Stimulated activated CD4-positive, alpha-beta T cell treated with anti-CD3 and anti-CD28 coated beads, Interleukin-12 subunit alpha, Interleukin-12 subunit beta, amount 100 ng/mL, for 4 hours (primary cell): ENCODE data around the gene GLRX3.

Experiments
- DNase-seq: peaks from one replicate; pipeline ENCODE4 v3.0.0-alpha.2; 2020

GLRX3 gene

DNA sequence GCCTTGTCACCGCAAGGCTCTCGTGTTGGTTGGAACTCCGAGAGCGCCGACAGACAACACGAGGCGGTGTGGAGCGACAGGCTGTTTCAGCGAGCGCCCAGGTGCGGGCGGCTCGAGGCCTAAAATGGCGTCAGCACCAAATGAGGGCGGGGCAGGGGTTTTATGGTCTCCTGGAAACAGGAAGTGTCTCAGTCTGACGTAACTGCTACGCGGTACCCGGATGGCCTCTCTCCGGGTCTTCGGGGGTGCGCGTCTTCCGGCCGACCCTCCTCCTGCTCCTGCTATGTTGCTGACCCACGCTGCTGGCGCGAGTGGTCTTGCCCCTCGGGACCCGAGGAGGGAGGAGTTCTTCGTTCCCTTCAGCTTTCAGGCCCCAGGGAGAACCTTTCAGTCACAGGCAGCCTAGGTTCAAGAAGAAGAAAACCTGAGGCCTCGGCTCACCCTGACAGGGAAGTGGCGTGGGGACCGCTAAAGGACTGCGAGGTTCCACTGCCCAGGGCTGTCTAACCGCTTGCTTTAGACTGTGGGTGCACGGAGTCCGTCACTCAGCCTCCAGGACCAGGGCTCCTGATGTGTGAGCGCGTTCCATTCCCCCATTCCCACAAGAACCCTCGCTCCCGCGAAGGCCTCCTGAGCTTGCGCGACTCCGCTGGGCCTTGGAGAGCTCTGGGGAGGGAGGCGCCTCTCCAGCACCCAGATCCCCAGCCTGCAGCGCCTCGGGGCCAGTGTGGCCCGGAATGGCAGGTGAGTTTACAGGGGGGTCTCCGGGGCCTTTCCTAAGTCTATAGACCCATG is 77.3 kb downstream of the GLRX3 start:
- DNase-seq: no peak

DNA sequence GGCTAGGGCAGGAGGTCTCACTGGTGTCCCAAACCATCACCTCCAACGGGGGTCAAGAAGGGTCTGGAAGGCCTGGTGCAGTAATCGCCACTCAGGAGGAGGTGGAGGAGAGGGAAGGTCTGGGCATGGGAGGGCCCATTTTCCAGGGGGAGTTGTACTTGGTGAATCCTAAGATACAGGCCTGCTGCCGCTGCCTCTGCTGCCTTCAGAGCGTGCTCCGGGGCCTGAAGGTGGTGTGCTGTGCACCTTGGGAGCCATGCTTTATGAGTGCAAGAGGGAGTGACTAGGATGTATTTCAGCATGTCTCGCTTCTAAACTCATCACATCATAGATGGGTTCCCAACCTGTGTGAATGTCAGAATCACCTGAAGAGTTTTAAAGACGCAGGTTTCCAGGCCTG is 78.2 kb downstream of the GLRX3 start:
- no peak for DNase-seq

DNA sequence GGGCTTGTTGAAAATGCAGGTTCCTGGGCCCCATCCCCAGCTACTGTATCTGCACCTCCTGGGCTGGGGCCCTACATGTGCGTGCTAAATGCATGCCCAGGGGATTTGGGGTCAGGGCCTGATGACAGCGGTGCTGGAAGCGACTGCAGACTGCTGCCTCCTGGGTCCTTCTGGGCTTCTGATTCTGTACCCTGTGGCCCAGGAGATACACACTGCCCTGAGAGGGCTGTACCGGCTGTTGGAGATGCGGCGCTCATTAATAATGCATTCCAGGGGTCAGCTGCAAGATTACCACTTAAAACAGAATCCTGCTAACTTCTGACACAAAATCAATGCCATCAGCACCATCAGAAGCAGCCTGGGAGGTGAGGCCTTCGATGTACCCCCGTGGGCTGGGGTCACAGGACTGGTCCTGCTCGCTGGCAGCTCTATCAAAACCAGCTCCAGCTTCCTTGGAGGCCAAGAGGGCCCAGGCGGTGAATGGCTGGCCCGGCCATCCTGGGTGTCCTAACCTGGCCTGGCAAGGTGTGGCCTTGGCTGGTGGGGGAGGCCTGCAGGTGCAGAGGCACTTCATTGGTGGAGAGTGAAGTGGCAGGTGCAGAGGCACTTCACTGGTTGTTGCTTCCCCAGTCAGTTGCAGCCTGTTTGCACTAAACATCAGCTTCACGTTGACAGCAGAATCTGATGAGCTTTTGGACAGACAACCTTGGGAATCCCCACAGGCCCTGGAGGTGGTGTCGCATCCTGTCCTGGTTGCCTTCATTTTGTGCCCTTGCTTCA is 79.2 kb downstream of the GLRX3 start:
- DNase-seq: no peak

- no peak for DNase-seq
Measured at GRCh38 chr10:130215931-130216231, 79.7 kb downstream of the GLRX3 start.

DNA sequence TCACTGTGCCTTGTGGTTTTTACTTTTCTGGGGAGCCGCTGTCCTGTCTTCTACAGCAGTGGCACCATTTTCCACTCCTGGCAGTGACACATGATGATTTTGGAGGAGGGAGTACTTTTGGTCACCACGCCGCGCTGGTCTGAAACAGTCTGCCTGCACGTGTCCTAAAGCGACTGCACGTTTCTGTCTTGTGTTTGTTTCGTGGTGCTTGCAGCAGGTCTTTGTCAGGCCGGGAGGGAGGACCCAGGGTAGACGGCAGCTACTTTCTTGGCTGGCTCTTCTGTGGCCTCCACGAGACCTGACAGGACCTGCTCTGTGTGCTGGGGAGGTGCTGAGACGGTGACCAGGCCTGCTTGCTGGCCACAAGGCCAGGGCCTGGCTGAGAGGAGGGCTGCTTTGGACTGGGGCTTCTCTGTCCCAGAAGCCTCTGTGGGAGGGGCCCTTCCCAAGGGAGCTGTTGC is 82.0 kb downstream of the GLRX3 start:
- DNase-seq: no peak

- no peak for DNase-seq
Measured at GRCh38 chr10:130218936-130219335, 82.7 kb downstream of the GLRX3 start.

DNA sequence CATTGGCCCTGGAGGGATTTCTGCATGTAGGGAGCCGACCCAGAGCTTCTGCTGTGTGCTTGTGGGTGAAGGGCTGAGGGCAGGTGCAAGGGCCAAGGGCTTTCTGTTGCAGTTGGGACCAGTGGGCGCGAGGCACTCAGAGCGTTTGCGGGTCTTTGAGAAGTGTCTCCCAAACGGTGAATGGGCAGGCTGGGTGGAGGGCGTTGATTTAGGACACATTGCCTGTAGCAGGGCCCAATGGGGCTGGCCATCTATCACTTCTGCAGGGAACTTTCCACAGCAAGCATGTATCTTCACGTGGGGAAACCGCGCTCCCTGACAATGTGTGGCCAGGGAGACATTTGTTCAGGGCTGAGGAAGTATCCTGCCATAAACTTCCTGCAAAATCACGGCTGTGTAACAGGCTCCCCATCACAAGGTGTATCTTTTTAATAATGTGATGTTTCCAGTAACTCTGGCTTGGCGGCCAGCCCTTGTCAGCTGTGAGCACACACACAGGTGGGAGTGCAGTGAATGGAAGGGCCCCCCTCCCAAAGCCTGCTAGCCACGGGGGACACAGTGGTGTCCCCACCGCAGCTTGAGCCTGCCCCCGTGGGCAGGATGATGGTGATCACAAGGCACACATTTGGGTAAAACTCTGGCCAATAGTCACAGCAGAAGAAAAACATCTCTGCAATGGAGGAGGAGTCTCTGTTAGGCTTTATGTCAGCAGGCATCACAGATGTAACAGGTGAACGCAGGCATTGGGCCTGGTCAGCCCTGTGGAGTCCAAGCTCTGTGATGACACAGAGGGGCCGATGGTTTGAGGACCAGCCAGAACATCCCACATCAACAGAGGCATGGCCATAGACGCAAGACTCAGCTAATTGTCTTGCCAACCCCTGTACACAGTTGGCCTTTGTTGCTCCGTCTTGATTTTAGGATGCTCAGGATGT is 84.3 kb downstream of the GLRX3 start:
- no peak for DNase-seq

DNA sequence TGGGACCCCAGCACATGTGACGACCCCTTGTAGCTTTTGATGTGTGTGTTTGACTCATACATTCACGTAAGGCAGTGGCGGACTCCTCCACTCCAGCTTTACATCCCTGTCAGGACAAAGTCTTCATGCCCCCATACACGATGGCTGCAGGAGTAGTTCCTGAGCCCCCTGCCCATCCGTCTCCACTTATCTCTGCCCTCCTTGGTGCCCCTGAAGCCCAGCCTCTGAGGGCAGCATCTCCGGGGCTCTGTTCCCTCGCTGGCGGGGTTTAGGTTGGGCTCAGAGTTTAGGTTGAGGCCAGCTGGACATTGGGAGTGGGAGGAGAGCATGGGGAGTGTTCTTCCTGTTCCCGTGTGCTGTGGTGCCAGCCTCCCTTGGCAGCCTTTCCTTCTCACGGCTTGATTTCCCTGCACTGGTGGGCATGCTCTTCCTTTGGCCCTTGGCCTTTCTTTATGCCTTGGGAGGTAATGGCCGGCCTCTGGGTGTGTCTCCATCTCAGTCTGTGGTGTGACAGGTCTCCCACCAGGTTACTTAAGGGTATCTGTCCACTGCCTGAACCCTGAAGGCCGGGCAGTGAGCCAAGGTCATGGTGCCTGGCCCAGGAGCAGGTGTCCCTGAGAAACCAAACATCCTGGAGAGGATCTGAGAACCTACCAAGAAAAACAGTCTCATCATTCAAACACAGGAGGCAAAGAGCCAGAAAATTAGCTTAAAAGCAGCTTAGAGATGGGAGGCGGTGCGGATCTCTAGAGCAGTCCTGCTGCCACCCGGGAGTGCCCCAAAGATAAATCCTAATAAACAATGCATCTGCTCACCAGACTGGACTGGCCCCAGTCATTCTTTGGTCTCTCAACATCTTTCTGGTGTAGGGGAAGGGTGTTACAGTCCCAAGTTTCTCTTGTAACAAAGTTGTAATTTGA is 85.5 kb downstream of the GLRX3 start:
- no peak for DNase-seq

DNA sequence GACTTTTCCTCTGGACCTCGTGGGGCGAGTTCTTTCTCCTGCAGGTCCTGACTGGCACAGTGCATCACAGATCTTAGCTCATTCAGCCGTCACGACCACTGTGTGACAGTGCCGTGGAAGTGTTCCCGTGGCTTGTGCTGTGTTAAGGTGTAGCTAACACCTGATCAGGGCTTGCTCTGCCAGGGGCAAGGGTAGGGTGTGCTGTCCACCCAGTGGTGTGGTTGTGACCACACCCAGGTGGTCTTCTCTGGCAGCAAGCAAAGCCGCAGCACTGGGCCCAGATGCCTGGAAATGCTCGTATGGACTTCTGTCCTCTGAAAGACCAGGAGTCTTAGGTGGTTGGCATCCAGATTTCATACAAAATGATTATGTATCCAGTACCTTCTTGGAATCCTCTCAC is 86.2 kb downstream of the GLRX3 start:
- DNase-seq: no peak

DNA sequence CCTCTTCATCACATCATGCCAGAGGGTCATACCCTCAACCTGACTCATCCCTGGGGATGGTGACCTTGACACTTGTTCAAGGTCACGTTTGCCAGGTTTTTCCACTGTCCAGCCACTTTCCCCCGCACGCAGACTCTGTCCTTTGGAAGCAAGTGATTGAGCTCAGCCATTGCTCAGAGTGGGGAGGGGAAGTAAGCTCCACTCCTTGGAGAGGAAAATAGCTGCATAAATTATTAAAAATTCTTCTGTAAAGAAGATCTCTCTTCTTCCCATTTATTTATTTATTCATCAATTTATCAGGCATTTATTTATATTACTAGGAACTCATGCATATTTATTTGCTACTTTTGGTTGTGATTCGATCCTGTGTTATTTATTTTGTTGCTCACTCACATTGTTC is 88.0 kb downstream of the GLRX3 start:
- no peak for DNase-seq

DNA sequence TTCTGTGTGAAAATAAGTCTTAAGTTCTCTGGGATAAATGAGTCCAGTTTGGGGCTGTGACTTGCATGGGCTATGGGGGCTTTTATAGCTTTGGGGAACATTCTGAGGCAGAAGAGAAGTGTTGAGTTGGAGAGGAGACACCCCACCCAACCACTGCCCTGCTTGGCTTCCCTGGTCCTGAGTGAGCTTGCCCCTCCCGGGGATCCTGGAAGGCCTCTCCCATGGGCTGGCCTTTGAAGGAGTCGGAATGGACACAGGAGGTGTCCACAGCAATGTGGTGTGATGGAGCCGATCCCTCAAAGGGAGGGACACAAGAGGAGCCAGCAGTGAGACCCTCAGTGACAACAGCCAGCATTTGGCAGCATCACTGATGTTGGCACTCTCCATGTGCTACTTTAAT is 89.8 kb downstream of the GLRX3 start:
- no peak for DNase-seq

GRCh38 chr10:130227883-130228282 is 91.7 kb downstream of the GLRX3 start:
- no peak for DNase-seq
